ENCODE results near the gene LRP5.

Gene LRP5

GRCh38 chr11:68459886-68460740, 147.7 kb downstream of the LRP5 start:
- peak overlapping the region; percentile 79 for H2AFZ ChIP-seq
- peak overlapping the region; percentile 72 for H3K4me2 ChIP-seq (ENCODE audit: low read length)
- H3K79me2 ChIP-seq = peaks cover 25% of the 10 kb centered on the region
- peak overlapping the region; percentile 74 for H3K4me3 ChIP-seq (ENCODE audit: low read depth, low read length)
- H3K9me3 ChIP-seq (ENCODE audit: control insufficient read depth, low read length) = no peaks in the 10 kb centered on the region
- no peak overlapping the region for H3K9ac ChIP-seq
- no peaks in the 10 kb centered on the region for H3K4me1 ChIP-seq
- H3K27me3 ChIP-seq (ENCODE audit: control insufficient read depth, insufficient read depth, low read length) = no peaks in the 10 kb centered on the region
- no peaks in the 10 kb centered on the region for H3K36me3 ChIP-seq (ENCODE audit: control insufficient read depth, insufficient read depth, low read length)
- no peak for TF ChIP-seq CTCF (IDR thresholded peaks at IDR 0.05)
- peak overlapping the region; percentile 83 for H3K27ac ChIP-seq

GRCh38 chr11:68460741-68461574, 148.6 kb downstream of the LRP5 start, which contains the start of gene PPP6R3:
Gene PPP6R3, plus strand, starts transcription at chr11:68460752. Its CDS starts 76,913 bp downstream, at chr11:68537665.
- Histone ChIP-seq H3K4me1 (no peaks in the 10 kb centered on the region), H2AFZ (peak within 1 kb of the TSS; percentile 79), H3K4me3 (ENCODE audit: low read depth, low read length) (peak within 1 kb of the TSS; percentile 74), H3K9me3 (ENCODE audit: control insufficient read depth, low read length) (no peaks in the 10 kb centered on the region), H3K27ac (peak within 1 kb of the TSS; percentile 83), H3K79me2 (peaks cover 32% of the 10 kb centered on the region), H3K9ac (no peak within 1 kb of the TSS), H3K27me3 (ENCODE audit: control insufficient read depth, insufficient read depth, low read length) (no peaks in the 10 kb centered on the region), H3K36me3 (ENCODE audit: control insufficient read depth, insufficient read depth, low read length) (no peaks in the 10 kb centered on the region), H3K4me2 (ENCODE audit: low read length) (peak within 1 kb of the TSS; percentile 72)
- TF ChIP-seq CTCF (IDR thresholded peaks at IDR 0.05) = no peak

- no peak overlapping the region for H2AFZ ChIP-seq
- no peaks in the 10 kb centered on the region for H3K27me3 ChIP-seq (ENCODE audit: control insufficient read depth, insufficient read depth, low read length)
- H3K79me2 ChIP-seq = peaks cover 34% of the 10 kb centered on the region
- H3K9me3 ChIP-seq (ENCODE audit: control insufficient read depth, low read length) = no peaks in the 10 kb centered on the region
- H3K4me1 ChIP-seq = no peaks in the 10 kb centered on the region
- peak overlapping the region; percentile 60 for H3K4me3 ChIP-seq (ENCODE audit: low read depth, low read length)
- no peak for TF ChIP-seq CTCF (IDR thresholded peaks at IDR 0.05)
- no peaks in the 10 kb centered on the region for H3K36me3 ChIP-seq (ENCODE audit: control insufficient read depth, insufficient read depth, low read length)
- H3K27ac ChIP-seq = no peak overlapping the region
- no peak overlapping the region for H3K9ac ChIP-seq
- H3K4me2 ChIP-seq (ENCODE audit: low read length) = peak overlapping the region; percentile 57
Measured at GRCh38 chr11:68461575-68461917, 149.2 kb downstream of the LRP5 start.

GRCh38 chr11:68463714-68464113, 151.3 kb downstream of the LRP5 start:
- H3K27ac ChIP-seq = no peak overlapping the region

More at GRCh38 chr11:68463714-68464113, 151.3 kb downstream of the LRP5 start:
- no peak overlapping the region for H2AFZ ChIP-seq
- TF ChIP-seq CTCF (IDR thresholded peaks at IDR 0.05) = no peak
- H3K4me1 ChIP-seq = no peaks in the 10 kb centered on the region
- peaks cover 43% of the 10 kb centered on the region for H3K79me2 ChIP-seq
- H3K9me3 ChIP-seq (ENCODE audit: control insufficient read depth, low read length) = no peaks in the 10 kb centered on the region
- no peak overlapping the region for H3K4me2 ChIP-seq (ENCODE audit: low read length)
- H3K27me3 ChIP-seq (ENCODE audit: control insufficient read depth, insufficient read depth, low read length) = no peaks in the 10 kb centered on the region
- no peaks in the 10 kb centered on the region for H3K36me3 ChIP-seq (ENCODE audit: control insufficient read depth, insufficient read depth, low read length)
- H3K9ac ChIP-seq = no peak overlapping the region
- no peak overlapping the region for H3K4me3 ChIP-seq (ENCODE audit: low read depth, low read length)
